ENCODE measurements around the gene GARRE1.

The GARRE1 gene

DNA sequence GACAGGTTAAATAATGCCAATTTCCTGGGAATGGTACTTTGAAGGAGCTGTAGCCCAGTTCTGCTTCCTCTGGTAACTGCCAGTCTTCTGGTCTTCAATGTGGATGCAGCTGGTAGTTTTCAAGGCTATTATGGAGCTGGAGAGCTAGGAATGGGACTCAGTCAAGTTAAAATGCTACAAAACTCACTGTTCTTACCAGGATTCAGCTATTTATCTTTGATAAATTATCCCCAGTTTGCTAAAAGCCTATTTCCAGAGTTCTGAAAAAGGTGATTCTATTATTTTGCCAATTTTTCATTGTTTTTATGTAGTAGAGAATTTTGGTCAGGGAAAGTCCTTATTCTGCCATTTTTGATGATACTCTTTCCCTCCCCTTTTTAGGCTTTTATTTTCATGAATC lies 40.7 kb downstream of the GARRE1 start:
- no peak for DNase-seq

DNA sequence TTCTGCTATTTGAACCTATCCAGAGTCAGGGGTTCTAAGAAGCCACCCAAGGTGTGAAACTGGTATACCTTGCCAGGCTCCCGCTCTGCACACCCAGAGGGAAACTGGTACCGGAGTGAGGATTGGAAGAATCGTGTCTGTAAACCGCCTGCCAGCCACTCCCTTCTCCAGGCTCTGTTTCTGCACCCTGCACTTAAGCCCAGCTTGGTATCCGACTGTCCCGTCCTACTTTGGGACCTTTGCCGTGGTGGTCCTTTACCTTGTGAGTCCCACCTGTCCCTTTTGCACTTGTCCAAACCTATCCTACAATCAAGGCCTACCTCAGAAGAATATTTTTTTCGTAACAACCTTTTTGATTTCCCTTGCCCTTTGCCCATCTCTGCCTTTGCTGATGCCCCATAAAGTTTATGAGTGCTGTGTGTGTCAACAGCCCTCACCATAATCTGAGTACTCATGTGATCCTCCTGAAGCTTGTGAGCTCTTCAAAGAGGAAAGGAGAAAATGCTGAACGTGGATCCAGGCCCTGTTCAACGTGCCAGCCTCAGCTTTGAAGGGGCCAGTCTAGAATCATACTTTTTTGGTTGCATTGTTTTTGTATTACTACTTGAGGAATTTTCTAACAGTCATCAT lies 44.7 kb downstream of the GARRE1 start:
- DNase-seq, result no peak

DNA sequence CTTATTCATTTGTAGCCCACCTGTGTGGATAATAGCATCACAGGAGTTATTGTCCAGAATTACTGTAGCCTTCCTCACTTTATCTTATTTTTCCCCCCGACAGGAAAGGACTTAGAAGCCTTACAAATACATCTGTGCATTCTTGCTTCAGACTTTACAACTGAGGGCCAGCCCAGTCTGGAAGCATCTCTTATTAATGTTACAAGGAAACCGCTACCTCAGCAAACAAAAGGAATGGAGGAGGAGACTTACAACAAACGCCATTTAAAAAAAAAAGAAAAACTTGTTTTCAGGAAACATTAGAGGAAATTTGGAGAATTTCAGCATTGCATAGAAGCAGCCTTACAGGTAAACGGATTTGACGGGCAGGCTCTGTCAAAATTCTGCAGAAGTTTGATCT lies 45.2 kb downstream of the GARRE1 start:
- no peak for DNase-seq

DNA sequence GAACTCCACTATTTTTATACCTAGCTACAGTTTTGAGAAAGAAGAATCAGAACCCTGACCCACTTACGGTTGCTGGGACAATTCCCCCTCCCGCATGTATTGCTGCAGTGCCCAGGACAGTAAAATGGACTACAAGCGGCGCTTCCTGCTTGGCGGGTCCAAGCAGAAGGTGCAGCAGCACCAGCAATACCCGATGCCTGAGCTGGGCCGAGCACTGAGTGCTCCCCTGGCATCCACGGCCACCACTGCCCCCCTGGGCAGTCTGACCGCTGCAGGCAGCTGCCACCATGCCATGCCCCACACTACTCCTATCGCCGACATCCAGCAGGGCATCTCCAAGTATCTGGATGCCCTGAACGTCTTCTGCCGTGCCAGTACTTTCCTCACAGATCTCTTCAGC lies 46.0 kb downstream of the GARRE1 start:
- DNase-seq, result no peak

DNA sequence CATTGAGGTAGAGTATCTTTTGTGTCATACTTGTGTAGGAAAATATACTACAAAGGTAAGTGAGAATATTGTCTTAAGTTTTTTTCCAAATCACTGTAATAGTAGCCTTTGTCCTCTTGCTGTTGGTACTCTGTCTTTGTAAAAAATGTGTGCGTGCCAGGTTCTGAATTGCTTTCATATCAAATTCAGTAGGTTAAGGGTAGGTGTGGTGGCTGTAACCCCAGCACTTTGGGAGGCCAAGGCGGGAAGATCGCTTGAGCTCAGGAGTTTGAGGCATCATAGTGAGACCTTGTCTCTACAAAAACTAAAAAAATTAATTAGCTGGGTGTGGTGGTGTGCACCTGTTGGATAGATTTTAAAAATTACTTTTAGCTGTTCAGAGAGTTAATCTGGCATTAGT lies 46.6 kb downstream of the GARRE1 start:
- DNase-seq, result no peak
